Stimulated activated CD4-positive, alpha-beta T cell treated with anti-CD3 and anti-CD28 coated beads, Interleukin-1b, Interleukin-23, amount 100 ng/mL, for 48 hours (primary cell): ENCODE data around the gene UTY.
"Not testable (repeated sequence)": the region's sequence is repeated elsewhere in the genome, so short reads cannot be mapped to it uniquely, and the experiment has no call there.

ENCODE experiments used
- DNase-seq: peaks from one replicate; pipeline ENCODE4 v3.0.0-alpha.2; 2020

UTY gene

DNA sequence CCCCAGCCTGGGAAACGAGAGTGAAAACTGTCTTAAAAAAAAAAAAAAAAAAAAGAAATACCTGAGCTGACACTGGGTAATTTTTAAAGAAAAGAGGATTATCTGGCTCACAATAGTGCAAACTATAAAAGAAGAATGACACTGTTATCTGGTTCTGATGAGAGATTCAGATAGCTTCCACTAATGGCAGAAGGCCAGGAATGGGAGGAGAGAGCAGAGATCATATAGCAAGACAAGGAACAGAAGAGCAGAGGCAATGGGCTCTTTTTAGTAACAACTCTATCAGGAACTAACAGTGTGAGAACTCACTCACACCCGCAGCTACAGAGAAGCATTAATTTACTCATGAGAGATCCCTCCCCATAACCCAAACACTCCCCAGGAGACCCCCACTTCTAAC lies 184.8 kb downstream of the UTY start:
- DNase-seq: no peak

DNA sequence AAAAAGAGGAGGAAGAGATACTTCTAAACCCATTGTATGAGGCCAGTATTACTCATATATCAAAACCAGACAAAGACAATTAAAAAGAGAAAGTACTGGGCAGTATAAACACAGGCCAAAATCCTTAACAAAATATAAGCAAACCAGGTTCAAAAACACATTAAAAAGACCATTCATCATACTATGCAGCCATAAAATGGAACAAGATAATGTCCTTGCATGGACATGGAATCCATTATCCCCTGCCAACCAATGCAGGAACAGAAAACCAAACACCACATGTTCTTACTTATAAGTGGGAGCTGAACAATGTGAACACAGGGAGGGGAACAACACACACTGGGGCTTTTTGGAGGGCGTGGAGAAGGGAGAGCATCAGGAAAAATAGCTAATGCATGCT lies 188.6 kb downstream of the UTY start:
- DNase-seq: no peak

DNA sequence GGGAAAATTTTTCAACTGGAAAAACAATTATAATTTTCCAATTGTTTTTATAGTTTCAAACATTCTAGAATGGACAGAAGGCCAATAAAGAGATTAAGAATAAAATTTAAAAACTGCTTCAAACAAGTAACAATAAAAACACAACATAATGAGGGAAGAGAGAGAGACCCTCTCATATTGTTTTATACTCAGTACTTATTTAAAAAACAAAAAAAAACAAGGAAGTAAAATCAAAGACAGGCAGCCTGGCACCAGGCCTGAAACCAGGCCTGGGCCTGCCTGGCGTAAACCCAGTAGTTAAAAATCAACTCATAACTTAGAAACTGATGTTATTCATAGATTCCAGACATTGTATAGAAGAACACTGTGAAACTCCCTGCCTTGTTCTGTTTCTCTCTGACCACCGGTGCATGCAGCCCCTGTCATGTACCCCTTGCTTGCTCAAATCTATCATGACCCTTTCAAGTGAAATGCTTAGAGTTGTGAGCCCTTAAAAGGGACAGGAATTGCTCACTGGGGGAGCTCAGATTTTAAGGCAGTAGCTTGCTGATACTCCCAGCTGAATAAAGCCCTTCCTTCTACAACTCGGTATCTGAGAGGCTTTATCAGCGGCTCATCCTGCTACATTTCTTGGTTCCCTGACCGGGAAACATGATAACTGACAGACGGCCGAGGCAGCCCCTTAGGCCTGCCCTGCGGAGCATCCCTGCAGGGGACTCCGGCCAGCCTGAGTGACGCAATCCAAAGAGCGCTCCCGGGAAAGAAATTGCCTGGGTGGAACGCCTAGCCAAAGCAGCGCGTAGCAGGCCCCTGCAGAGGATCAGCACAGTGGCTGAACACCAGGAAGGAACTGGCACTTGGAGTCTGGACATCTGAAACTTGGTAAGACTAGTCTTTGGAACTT lies 197.4 kb downstream of the UTY start:
- DNase-seq: not testable (repeated sequence)

DNA sequence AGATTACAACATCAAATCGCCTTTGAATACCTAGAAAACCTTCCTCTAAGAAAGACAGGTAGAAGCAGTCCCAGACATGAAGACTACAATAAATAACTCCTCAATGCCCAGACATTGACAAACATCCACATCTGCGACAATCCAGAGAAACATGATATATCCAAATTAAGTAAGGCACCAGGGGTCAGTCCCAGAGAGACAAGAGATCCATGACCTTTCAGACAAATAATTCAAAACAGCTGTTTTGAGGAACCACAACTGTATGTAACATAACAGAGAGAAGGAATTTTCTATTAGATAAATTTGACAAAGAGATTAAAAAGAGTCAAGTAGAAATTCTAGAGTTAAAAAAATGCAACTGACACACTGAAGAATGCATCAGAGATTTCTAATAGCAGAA lies 200.3 kb downstream of the UTY start:
- no peak for DNase-seq

DNA sequence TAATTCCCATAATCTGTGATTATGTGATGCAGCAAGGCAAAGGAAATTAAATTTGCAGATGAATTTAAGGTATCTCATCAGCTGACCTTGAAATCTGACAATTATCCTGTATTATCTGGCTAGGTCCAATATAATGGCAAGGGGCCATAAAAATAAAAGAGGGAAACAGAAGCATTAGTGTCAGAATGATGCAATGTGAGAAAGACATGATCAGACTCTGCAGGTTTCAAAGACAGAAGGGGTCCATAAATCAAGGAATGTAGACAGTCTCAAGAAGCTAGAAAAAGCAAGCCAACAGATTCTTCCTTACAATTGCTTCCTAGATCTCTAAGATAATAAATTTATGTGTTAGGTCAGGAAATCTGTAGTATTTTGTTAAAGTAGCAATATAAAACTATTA lies 208.1 kb downstream of the UTY start:
- DNase-seq: no peak

DNA sequence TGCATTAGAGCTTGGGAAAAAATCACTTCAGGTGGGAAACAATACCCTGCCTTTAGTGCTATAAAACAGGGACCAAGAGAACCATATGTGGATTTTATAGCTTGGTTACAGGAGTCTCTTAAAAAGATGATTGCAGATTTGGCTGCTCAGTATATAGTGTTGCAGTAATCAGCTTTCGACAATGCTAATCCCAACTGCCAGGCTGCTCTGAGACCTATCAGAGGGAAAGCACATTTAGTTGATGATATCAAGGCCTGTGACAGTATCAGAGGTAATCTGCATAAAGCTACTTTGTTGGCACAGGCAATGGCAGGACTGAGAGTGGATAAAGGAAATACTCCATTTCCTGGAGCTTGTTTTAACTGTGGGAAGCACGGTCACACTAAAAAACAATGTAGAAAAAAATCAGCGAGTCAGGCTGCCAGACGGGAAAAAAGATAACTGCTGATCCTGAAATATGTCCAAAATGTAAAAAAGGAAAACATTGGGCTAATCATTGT lies 225.8 kb downstream of the UTY start:
- not testable (repeated sequence) for DNase-seq

DNA sequence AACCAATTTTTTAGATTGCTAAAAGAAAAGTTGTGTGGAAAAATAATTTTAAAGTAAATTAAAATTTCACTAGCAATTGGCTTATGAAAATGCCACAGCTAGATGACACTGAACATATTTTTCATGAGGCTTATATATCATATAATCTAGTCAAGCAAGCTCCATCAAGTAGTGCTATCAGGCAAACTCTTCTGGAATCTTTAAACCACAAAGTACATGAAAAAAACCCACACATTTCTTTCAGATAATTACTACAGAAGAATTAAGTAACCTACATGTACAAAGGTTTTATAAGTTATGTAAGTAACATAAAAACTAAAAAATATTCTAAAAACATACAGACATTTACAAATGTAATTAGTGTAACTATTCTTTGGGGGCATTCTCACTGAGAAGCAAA lies 229.4 kb downstream of the UTY start:
- no peak for DNase-seq

DNA sequence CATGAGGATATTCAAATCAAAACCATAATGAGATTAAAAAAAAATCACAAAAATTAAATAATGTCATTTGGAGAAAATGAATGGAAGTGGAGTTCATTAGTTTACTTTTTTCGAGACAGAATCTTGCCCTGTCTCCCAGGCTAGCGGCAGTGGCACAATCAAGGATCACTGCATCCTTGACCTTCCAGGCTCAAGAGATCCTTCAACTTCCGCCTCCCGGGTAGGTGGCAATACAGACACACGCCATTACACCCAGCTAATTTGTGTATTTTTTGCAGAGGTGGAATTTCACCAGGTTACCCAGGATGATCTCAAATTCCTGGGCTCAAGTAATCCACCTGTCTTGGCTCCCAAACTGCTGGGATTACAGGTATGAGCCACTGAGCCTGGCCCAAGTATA lies 236.1 kb downstream of the UTY start:
- no peak for DNase-seq

DNA sequence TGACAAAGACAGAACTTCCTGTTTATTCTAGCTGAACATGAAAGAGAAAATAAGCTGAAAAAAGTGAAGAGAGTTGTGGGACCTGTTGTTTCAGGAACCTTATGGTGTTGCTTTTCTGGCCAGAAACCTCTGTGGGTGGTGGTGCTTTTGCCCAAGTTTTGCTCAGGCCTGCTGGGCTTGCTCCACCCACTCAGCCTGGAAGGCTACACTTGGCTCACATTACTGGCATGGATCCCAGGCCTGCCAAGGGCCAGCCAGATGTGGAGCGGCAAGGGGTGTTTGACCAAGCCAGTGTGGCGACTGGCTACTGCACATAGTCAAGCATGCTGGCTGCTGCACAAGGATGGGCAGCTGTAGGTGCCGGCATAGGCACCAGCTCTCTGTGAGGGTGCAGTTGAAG lies 245.9 kb downstream of the UTY start:
- DNase-seq: no peak

DNA sequence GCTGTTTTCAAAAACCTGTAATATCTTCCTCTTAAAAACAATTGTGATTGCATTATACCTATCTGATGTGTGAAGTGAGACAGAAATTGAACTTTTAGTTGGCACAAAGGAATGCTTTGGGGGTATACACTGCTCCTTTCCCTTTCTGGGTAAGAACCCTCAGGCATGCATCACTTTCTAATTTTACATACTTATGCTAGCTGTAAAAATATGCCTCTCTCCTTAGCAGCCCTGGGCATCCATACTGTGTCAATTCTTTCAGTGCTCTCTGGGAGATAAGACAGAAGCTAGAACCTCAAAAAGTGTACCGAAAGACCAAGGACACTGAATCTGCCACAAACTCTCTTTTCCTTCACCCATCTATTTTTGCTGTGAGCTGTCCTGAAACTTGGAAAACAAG lies 246.7 kb downstream of the UTY start:
- no peak for DNase-seq

DNA sequence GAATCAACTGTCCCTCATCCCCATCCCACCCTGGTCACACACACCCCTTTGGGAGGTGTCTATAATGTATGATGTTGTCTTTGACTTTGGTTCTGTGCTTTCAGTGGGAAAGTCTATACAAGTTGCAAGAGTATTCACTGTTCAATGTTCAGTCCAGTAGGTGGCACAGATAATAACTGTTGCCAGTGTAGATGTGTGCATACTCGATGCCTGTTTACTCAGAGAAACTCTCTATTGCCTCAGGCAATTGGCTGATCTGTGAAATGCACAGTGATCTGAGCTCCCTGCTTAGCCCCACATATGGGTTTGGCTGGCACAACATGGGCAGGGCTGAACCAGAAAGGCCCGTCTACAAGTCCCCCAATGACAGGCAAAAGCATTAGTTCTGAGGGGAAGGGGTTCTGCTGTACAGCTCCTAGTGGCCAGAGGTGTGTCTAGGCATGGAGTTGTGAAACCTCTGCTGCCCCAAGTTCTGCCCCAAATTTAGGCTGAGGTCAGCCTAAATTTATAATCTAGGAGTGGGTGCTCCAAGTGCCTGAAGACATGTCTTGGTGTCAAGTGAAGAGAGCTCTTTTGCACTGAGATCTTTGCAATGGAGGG lies 252.4 kb downstream of the UTY start:
- no peak for DNase-seq

DNA sequence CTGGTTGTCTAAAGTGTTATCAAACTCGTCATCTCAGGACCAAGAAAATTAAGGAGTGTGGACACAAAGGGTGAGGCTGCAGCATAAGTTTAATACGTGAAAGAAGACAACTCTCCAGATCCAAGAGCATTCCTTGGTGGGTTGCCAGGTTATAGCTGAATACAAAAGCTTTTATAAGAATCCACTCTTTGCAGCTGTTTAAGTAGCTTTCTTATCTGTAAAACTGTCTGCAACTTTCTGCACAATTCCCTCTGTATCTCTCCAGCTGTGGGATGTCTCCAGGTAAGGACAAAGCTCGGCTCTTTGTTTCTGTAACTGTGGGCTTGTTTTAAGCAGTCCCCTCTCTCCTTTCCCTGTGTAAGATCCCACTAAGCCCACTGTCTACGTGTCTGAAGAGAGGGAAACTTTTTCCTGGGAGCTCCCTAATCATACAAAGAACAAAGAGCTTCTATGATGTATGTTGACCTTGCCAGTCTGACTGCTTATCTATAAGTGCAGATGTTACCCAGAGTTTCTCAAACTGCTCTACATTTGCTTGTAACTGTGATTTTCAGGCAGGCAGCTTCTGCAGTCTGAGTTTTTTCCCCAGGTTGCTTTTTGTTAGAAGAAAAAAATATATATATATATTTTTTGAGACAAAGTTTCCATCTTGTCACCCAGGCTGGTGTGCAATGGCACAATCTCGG lies 268.7 kb downstream of the UTY start:
- DNase-seq: no peak

DNA sequence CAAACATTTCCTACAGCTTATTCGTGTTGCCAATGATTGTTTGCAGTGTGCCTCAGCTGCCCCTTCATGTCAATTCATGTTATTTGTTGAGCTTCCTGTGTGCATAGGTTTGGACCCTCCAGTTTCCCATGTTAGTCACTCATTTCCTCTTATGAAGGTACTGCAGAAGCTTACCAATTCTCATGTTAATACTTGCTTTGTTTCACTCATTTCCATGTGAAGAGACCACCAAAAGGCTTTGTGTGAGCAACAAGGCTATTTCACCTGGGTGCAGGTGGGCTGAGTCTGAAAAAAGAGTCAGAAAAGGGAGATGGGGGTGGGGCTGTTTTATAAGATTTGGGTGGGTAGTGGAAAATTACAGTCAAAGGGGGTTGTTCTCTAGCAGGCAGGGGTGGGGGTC lies 274.6 kb downstream of the UTY start:
- no peak for DNase-seq
